DOHH2 (cell line): ENCODE measurements around the gene UNKL.

Experiments used
- H3F3A ChIP-seq: fragments of 200-600 bp; sonication (generic), shearing (Covaris generic); 2 replicates; pipeline ENCODE4 v1.6.0; 2016; ENCODE audit warnings: antibody characterized with exemption, mild to moderate bottlenecking; ENCODE audit not compliant: control insufficient read depth, insufficient read depth
- H3K27ac ChIP-seq: fragments of 200-600 bp; sonication (generic); 2 replicates; pipeline ENCODE4 v1.5.1; 2014; ENCODE audit warnings: low read depth, mild to moderate bottlenecking, low read length, moderate library complexity
- H3K27me3 ChIP-seq: fragments of 200-600 bp; sonication (generic); 2 replicates; pipeline ENCODE4 v1.6.1; 2014; ENCODE audit warnings: mild to moderate bottlenecking, low read length, mixed read lengths; ENCODE audit not compliant: control insufficient read depth
- H3K36me3 ChIP-seq: fragments of 200-600 bp; sonication (generic); 2 replicates; pipeline ENCODE4 v1.6.1; 2014; ENCODE audit warnings: mild to moderate bottlenecking, low read length, moderate library complexity, mixed read lengths; ENCODE audit not compliant: control insufficient read depth
- H3K4me1 ChIP-seq: fragments of 200-600 bp; sonication (generic); 2 replicates; pipeline ENCODE4 v1.6.1; 2014; ENCODE audit warnings: mild to moderate bottlenecking, low read length, mixed read lengths; ENCODE audit not compliant: control insufficient read depth
- H3K4me2 ChIP-seq: fragments of 200-600 bp; sonication (generic); 2 replicates; pipeline ENCODE4 v1.6.0; 2014; ENCODE audit warnings: mild to moderate bottlenecking, low read length, moderate library complexity
- H3K4me3 ChIP-seq: fragments of 200-600 bp; sonication (generic); 2 replicates; pipeline ENCODE4 v1.5.1; 2014; ENCODE audit warnings: mild to moderate bottlenecking, low read length, mixed read lengths
- H3K79me2 ChIP-seq: fragments of 200-600 bp; sonication (generic); 2 replicates; pipeline ENCODE4 v1.6.1; 2014; ENCODE audit warnings: mild to moderate bottlenecking, low read length, mixed read lengths; ENCODE audit not compliant: control insufficient read depth
- H3K9me2 ChIP-seq: fragments of 200-600 bp; sonication (generic); replicated peaks from 2 replicates; pipeline ENCODE4 v1.6.1; 2014; ENCODE audit warnings: mild to moderate bottlenecking, low read length, mixed read lengths; ENCODE audit not compliant: control insufficient read depth
- H3K9me3 ChIP-seq: fragments of 200-600 bp; sonication (generic); 2 replicates; pipeline ENCODE4 v1.6.1; 2014; ENCODE audit warnings: antibody characterized with exemption, low read length, mixed read lengths; ENCODE audit not compliant: control insufficient read depth, insufficient read depth
- H4K20me1 ChIP-seq: fragments of 200-600 bp; sonication (generic); 2 replicates; pipeline ENCODE4 v1.6.0; 2014; ENCODE audit warnings: low read depth, mild to moderate bottlenecking, antibody characterized with exemption, low read length, moderate library complexity; ENCODE audit not compliant: control insufficient read depth, insufficient read depth
- EZH2phosphoT487 ChIP-seq: fragments of 200-600 bp; sonication (generic); IDR thresholded peaks from 2 replicates; pipeline ENCODE4 v1.6.1; 2017; ENCODE audit warnings: borderline replicate concordance, mild to moderate bottlenecking, antibody characterized with exemption, low read length, moderate library complexity, mixed read lengths
- TF ChIP-seq, protein P1 (sequence below): fragments of 200-600 bp; sonication (generic); IDR thresholded peaks from one replicate; pipeline ENCODE4 v1.5.1; 2014; ENCODE audit warnings: antibody characterized with exemption, mild to moderate bottlenecking, low read depth, low read length; ENCODE audit not compliant: poor library complexity, severe bottlenecking

The UNKL gene

DNA sequence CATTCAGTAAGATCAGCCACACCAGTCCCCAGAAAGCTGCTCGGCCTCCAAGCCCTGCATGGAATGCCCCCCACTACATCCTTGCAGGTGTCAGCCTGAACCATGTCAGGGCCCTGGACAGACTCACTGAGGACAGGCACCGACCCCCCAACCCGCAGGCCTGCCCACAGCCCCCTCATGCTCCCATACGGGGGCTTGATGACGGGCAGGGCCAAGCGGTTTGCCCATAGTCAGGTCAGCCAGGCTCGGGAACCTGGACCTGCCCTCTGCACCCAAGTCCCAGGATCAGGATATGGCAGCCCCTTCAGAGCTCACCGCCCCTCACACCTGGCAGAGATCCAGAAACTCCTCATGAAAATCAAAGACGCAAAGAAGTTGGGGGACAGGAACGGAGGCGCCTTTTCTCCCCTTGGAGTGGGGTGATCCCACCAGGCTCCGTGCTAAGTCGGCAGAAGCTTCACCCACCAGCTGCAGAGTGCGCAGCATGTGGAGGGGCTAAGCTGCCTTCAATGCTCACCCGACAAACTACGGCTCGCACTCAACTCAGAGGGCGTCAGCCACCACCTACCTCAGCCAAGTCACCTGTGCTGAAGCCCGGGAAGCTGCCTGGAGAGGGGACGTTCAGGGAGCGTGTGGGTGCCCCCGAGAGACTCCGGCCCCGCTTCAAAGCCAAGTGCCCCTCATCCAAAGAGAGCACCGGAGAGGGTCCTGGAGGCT, 36.3 kb downstream of the UNKL start:
- Histone ChIP-seq H3K27ac (no peak overlapping the region), H4K20me1 (no peaks in the 10 kb centered on the region), H3K4me1 (peaks cover 14% of the 10 kb centered on the region), H3K79me2 (no peaks in the 10 kb centered on the region), H3K27me3 (no peaks in the 10 kb centered on the region), H3K9me2 (no peaks in the 10 kb centered on the region), H3K9me3 (no peaks in the 10 kb centered on the region), H3K4me2 (peak overlapping the region; percentile 80), H3F3A (no peaks in the 10 kb centered on the region), H3K36me3 (no peaks in the 10 kb centered on the region), H3K4me3 (peak overlapping the region; percentile 77)
- no peak for TF ChIP-seq EZH2phosphoT487
- TF ChIP-seq, protein P1, sequence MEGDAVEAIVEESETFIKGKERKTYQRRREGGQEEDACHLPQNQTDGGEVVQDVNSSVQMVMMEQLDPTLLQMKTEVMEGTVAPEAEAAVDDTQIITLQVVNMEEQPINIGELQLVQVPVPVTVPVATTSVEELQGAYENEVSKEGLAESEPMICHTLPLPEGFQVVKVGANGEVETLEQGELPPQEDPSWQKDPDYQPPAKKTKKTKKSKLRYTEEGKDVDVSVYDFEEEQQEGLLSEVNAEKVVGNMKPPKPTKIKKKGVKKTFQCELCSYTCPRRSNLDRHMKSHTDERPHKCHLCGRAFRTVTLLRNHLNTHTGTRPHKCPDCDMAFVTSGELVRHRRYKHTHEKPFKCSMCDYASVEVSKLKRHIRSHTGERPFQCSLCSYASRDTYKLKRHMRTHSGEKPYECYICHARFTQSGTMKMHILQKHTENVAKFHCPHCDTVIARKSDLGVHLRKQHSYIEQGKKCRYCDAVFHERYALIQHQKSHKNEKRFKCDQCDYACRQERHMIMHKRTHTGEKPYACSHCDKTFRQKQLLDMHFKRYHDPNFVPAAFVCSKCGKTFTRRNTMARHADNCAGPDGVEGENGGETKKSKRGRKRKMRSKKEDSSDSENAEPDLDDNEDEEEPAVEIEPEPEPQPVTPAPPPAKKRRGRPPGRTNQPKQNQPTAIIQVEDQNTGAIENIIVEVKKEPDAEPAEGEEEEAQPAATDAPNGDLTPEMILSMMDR, result no peak

DNA sequence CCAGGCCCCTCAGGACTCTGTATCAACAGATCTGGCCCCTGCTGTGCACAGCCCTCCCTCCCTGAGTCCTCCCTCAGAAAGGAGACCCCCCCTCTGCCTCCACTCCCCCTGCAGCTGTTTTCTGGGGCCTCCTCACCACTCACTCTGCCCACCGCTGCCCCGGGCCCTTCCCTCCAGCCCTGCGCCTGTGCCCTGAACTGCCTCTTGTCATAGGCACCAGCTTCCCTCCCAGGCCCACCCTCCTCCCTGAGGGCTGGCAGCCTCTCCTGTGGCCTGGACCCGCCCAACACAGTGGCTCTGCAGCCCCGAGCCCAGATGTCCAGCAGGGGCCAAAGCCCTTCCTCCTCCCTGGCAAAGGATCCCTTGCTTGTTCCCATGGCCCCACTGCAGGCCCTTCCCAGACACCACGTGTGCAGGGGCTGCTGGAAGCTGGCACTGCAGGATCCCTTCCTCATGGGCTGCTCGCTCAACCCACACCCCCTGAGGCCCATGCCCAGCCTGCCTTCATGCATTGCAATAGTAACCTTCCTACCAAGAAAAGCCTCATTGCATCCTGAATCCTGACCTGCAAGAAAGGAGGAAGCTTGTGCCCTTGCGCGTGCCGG, 37.0 kb downstream of the UNKL start:
- H3K27me3 ChIP-seq, result no peaks in the 10 kb centered on the region
- no peak overlapping the region for H3K4me3 ChIP-seq
- H3K4me2 ChIP-seq, result no peak overlapping the region
- H3K79me2 ChIP-seq, result no peaks in the 10 kb centered on the region
- H3K27ac ChIP-seq, result no peak overlapping the region
- H3K9me3 ChIP-seq, result no peaks in the 10 kb centered on the region
- H3K4me1 ChIP-seq, result peaks cover 14% of the 10 kb centered on the region
- H3K9me2 ChIP-seq, result no peaks in the 10 kb centered on the region
- H4K20me1 ChIP-seq, result no peaks in the 10 kb centered on the region
- H3F3A ChIP-seq, result no peaks in the 10 kb centered on the region
- no peak for TF ChIP-seq EZH2phosphoT487
- TF ChIP-seq, protein P1, result no peak
- H3K36me3 ChIP-seq, result no peaks in the 10 kb centered on the region

DNA sequence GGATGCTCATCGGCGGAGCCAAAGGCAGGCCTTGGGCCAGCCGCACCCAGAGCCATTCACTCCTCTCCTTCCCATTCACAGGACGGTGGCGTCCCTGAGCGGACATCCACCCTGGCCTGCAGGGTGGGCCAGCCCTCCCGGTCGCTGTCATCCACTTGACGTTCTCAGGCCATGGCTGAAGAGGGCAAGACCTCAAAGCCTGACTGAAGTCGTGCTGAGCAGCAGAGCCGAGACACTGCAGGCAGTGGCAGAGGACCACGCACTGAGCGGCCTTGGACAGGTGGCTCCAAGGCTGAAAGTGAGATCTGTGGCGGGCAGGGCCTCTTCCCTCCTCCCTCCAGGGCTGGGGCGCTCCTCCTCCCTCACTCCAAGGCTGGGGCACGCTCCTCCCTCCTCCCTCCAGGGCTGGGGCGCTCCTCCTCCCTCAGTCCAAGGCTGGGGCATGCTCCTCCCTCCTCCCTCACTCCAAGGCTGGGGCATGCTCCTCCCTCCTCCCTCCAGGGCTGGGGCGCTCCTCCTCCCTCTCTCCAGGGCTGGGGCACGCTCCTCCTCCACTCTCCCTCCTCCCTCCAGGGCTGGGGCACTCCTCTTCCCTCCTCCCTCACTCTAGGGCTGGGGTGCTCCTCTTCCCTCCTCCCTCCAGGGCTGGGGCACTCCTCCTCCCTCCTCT, 38.6 kb downstream of the UNKL start:
- Histone ChIP-seq H3F3A (no peaks in the 10 kb centered on the region), H3K4me1 (peaks cover 14% of the 10 kb centered on the region), H3K9me2 (no peaks in the 10 kb centered on the region), H3K9me3 (no peaks in the 10 kb centered on the region), H3K79me2 (no peaks in the 10 kb centered on the region), H3K27ac (no peak overlapping the region), H3K4me2 (no peak overlapping the region), H3K27me3 (no peaks in the 10 kb centered on the region), H3K36me3 (no peaks in the 10 kb centered on the region), H4K20me1 (no peaks in the 10 kb centered on the region), H3K4me3 (no peak overlapping the region)
- no peak for TF ChIP-seq EZH2phosphoT487

DNA sequence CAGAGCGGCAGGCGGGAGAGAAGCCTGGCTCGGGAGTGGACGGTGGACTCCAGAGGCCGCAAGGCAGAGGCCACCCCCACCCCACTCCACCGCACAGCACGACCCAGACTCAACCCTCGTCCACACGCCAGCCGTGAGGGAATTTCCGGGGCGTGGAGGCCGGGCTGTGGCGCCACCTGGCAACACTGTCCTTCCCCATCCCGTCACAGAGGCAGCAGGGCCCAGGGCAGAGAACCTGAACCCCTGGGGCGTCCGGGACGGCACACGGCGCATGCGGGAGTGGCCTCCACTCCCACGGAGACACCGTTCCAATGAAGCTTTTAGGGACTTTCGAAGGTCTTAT, 39.2 kb downstream of the UNKL start:
- Histone ChIP-seq H3K27ac (no peak overlapping the region), H3K27me3 (no peaks in the 10 kb centered on the region), H3K9me3 (no peaks in the 10 kb centered on the region), H4K20me1 (no peaks in the 10 kb centered on the region), H3K36me3 (no peaks in the 10 kb centered on the region), H3K4me2 (no peak overlapping the region), H3K79me2 (no peaks in the 10 kb centered on the region), H3K4me1 (peaks cover 14% of the 10 kb centered on the region), H3F3A (no peaks in the 10 kb centered on the region), H3K4me3 (no peak overlapping the region), H3K9me2 (no peaks in the 10 kb centered on the region)
- TF ChIP-seq, protein P1, result no peak
- TF ChIP-seq EZH2phosphoT487, result no peak
